A673 (cell line): Measurements from ENCODE around the gene DDX27. TPM values are rescaled to one million over a fixed set of nuclear protein-coding genes. Genes with fewer than 3 reads are reported as not detected.

Experiments used
- BruUV-seq: library from RNA; stranded (reverse); fragments of 400-500 nt; replicated peaks from 2 replicates; lab custom pipeline; 2021; lab: Mats Ljungman, UMichigan
- CTCF ChIA-PET: fragments of 300-600 bp; sonication (Branson Sonifier 250); formaldehyde crosslinking; loops from one replicate; lab custom pipeline; 2022; ENCODE audit warnings: antibody characterized with exemption; lab: Charles Lee
- POLR2A ChIA-PET: fragments of 300-600 bp; sonication (Branson Sonifier 250); formaldehyde crosslinking; loops from one replicate; lab custom pipeline; 2022; ENCODE audit warnings: antibody characterized with exemption; ENCODE audit not compliant: low non-redundant PET; lab: Charles Lee
- DNase-seq: peaks from one replicate; pipeline ENCODE4 v3.0.0-alpha.2; 2015; ENCODE audit warnings: low spot score
- H3K27ac ChIP-seq: fragments of 200-600 bp; sonication (generic); 2 replicates; pipeline ENCODE4 v1.5.1; 2016; ENCODE audit warnings: mixed run types, low read depth, mild to moderate bottlenecking, mixed read lengths, antibody characterized with exemption, low read length; ENCODE audit not compliant: poor library complexity, severe bottlenecking
- H3K27me3 ChIP-seq: fragments of 200-600 bp; sonication (generic); replicated peaks from 2 replicates; pipeline ENCODE4 v1.6.1; 2017; ENCODE audit warnings: mixed run types, low read depth, mild to moderate bottlenecking, mixed read lengths, antibody characterized with exemption, low read length; ENCODE audit not compliant: insufficient read depth, poor library complexity
- H3K36me3 ChIP-seq: fragments of 200-600 bp; sonication (generic); 2 replicates; pipeline ENCODE4 v1.6.1; 2016; ENCODE audit warnings: mixed run types, mild to moderate bottlenecking, mixed read lengths, antibody characterized with exemption, low read length; ENCODE audit not compliant: insufficient read depth, poor library complexity, severe bottlenecking
- H3K4me1 ChIP-seq: fragments of 200-600 bp; sonication (generic); 2 replicates; pipeline ENCODE4 v1.6.1; 2017; ENCODE audit warnings: mixed run types, mild to moderate bottlenecking, mixed read lengths, antibody characterized with exemption, low read length; ENCODE audit not compliant: insufficient read depth, poor library complexity, severe bottlenecking
- H3K4me3 ChIP-seq: fragments of 200-600 bp; sonication (generic); 2 replicates; pipeline ENCODE4 v1.5.1; 2016; ENCODE audit warnings: low read depth, mixed run types, mild to moderate bottlenecking, mixed read lengths, low read length; ENCODE audit not compliant: poor library complexity, severe bottlenecking
- H3K9me3 ChIP-seq: fragments of 200-600 bp; sonication (generic); 2 replicates; pipeline ENCODE4 v1.6.1; 2016; ENCODE audit warnings: mixed run types, low read depth, mild to moderate bottlenecking, mixed read lengths, antibody characterized with exemption, low read length; ENCODE audit not compliant: poor library complexity, severe bottlenecking
- EZH2 ChIP-seq: fragments of 200-600 bp; sonication (generic); IDR thresholded peaks from 2 replicates; pipeline ENCODE4 v1.6.1; 2017; ENCODE audit warnings: borderline replicate concordance, low read depth, mild to moderate bottlenecking, mixed read lengths, antibody characterized with exemption, low read length; ENCODE audit not compliant: poor library complexity, severe bottlenecking
- intact Hi-C: fragments of 100-400 bp; cut with micrococcal nuclease; formaldehyde crosslinking; loops from one replicate; pipeline ENCODE4 v1.10.0; 2022; ENCODE audit not compliant: unreplicated experiment
- total RNA-seq: library from RNA; stranded (reverse); gene quantifications from 2 replicates; pipeline ENCODE4 v1.2.3, GENCODE V29; 2021
- TF ChIP-seq, protein P1 (sequence below): fragments of 300-800, 200-600 bp; sonication (generic); conservative IDR thresholded peaks from 2 replicates; pipeline ENCODE4 v1.5.1; 2017; ENCODE audit warnings: low read depth, mild to moderate bottlenecking, antibody characterized with exemption, low read length, moderate library complexity, mixed read lengths

DDX27 gene
- total RNA-seq, 1 experiment from 2014 or later, result 62.4 TPM

DNA sequence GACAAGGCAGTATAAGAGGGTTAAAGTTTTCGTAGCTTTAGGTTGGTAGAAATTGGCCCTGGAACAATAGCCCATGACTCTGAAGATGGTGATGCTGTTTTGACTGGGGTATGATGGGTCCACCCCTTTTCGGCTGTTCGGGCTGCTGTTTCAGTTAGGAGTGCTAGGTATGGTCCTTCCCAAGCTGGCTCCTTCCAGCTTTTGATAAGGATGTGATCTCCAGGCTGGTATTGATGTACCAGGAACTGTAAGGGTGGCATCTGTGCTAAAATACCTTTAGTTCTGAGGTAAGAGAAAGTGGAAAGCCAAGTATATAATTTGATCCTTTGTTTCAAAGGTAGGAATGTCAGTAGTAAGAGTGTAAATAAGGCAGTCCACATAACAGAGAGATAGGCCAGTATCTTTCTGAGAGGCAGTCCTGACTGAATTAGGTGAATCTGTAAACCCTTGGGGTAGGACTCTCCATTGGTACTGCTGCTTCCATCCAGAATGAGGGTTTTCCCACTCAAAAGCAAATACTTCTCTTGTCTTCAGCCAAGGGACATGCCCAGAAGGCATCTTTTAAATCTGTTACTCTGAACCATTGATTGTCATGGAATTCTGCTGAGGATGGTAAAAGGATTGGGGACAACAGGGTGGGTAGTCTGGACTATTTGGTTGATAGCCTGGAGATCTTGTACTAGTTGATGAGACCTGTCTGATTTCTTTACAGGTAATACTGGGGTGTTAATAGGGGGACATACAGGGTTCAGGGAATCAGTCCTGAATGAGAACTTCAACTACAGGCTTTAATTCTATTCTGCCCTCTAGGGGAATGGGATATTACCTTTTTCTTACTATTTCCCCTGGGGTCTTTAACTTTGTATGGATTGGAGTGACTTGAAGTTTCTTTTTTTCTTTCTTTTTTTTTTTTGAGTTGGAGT lies 64.7 kb downstream of the DDX27 start:
- H3K36me3 ChIP-seq, result peaks cover 100% of the 10 kb centered on the region
- H3K27me3 ChIP-seq, result no peaks in the 10 kb centered on the region
- peak; percentile 32 for DNase-seq
- BruUV-seq, result no TSS peak
- peaks cover 17% of the 10 kb centered on the region for H3K4me1 ChIP-seq
- CTCF ChIA-PET, result interaction anchor here (0.7 kb wide), 1 partner anchor 776 kb away, joined by 6 read pairs; no protein-coding TSS in a partner anchor
- peaks cover 43% of the 10 kb centered on the region for H3K9me3 ChIP-seq
- TF ChIP-seq EZH2, result no peak
- TF ChIP-seq, protein P1, sequence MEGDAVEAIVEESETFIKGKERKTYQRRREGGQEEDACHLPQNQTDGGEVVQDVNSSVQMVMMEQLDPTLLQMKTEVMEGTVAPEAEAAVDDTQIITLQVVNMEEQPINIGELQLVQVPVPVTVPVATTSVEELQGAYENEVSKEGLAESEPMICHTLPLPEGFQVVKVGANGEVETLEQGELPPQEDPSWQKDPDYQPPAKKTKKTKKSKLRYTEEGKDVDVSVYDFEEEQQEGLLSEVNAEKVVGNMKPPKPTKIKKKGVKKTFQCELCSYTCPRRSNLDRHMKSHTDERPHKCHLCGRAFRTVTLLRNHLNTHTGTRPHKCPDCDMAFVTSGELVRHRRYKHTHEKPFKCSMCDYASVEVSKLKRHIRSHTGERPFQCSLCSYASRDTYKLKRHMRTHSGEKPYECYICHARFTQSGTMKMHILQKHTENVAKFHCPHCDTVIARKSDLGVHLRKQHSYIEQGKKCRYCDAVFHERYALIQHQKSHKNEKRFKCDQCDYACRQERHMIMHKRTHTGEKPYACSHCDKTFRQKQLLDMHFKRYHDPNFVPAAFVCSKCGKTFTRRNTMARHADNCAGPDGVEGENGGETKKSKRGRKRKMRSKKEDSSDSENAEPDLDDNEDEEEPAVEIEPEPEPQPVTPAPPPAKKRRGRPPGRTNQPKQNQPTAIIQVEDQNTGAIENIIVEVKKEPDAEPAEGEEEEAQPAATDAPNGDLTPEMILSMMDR, result no peak
- peak overlapping the region; percentile 81 for H3K4me3 ChIP-seq
- H3K27ac ChIP-seq, result no peak overlapping the region
- POLR2A ChIA-PET, result interaction anchor here (0.6 to 0.7 kb wide), 2 partner anchors 19 to 1879 kb away, joined by 3 to 5 read pairs; no protein-coding TSS in a partner anchor
- intact Hi-C loops, result no loop called here

DNA sequence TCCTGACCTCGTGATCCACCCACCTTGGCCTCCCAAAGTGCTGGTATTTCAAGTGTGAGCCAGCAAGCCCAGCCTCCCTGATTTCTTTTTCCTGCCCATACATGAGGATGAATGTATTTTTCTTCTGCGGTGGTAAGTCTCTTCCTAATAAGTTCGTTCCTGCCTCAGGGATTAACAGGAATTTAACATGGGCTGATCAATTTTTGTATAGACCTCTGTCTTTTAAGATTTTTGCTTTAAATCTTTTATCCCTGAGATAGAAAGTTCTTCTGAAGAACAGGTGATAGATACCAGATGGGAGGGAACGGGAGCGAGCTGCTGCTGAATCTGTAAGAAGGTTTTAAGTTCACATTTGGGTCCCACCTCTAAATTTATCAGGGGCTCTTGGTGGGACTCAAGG lies 65.6 kb downstream of the DDX27 start:
- H3K4me1 ChIP-seq, result peaks cover 17% of the 10 kb centered on the region
- H3K36me3 ChIP-seq, result peaks cover 100% of the 10 kb centered on the region
- H3K27me3 ChIP-seq, result no peaks in the 10 kb centered on the region
- no TSS peak for BruUV-seq
- no peak overlapping the region for H3K27ac ChIP-seq
- H3K4me3 ChIP-seq, result peak overlapping the region; percentile 0
- POLR2A ChIA-PET, result no interaction called here
- CTCF ChIA-PET, result interaction anchor here (0.7 kb wide), 1 partner anchor 775 kb away, joined by 6 read pairs; no protein-coding TSS in a partner anchor
- intact Hi-C loops, result no loop called here
- TF ChIP-seq EZH2, result no peak
- TF ChIP-seq, protein P1, result no peak
- H3K9me3 ChIP-seq, result peaks cover 42% of the 10 kb centered on the region
- no peak for DNase-seq

DNA sequence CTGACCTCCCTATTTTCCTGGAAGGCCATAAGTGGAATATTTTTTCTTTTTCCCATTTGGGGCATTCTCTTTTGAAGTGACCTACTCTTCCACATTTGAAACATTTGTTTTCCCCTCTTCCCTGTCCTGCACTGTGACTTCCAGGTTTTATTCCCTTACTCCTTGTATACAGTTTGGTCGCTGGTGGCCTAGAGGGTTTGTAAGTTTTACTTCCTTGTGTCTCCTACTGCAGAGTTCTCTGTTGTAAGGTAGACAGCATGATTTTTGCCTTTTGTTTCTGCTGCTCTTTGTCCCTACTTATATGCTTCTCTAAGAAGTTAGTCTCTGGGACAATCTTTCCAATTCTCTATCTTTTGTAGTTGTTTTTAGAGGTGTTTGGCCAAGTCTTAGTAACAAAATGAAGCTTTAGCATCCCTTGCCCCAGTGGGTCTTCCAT lies 66.0 kb downstream of the DDX27 start:
- Histone ChIP-seq H3K27me3 (no peaks in the 10 kb centered on the region), H3K4me1 (peaks cover 17% of the 10 kb centered on the region), H3K9me3 (peaks cover 37% of the 10 kb centered on the region), H3K27ac (no peak overlapping the region), H3K36me3 (peaks cover 100% of the 10 kb centered on the region), H3K4me3 (peak overlapping the region; percentile 0)
- no peak for TF ChIP-seq EZH2
- TF ChIP-seq, protein P1, result no peak
- intact Hi-C loops, result no loop called here
- BruUV-seq, result no TSS peak
- POLR2A ChIA-PET, result no interaction called here
- no peak for DNase-seq
- CTCF ChIA-PET, result no interaction called here
